Kidney epithelial cell (primary cell): ENCODE data around the gene DCLRE1B. TPM values are rescaled to one million over a fixed set of nuclear protein-coding genes. Genes with fewer than 3 reads are reported as not detected.

Experiments
- DNase-seq: peaks from one replicate; pipeline ENCODE4 v3.0.0-alpha.2; 2010; ENCODE audit warnings: low read depth
- H3K27me3 ChIP-seq: 2 replicates; pipeline ENCODE4 v1.6.0; 2011; ENCODE audit warnings: low read length; ENCODE audit not compliant: control insufficient read depth, insufficient read depth
- H3K36me3 ChIP-seq: 2 replicates; pipeline ENCODE4 v1.5.1; 2011; ENCODE audit warnings: low read length; ENCODE audit not compliant: control insufficient read depth, insufficient read depth
- H3K4me3 ChIP-seq: 2 replicates; pipeline ENCODE4 v1.5.1; 2011; ENCODE audit warnings: low read depth, mild to moderate bottlenecking, control low read depth, low read length
- total RNA-seq: library from RNA; depleted of rRNA; stranded (reverse); fragments of >200 nt; gene quantifications from 2 replicates; pipeline ENCODE4 v1.2.3, GENCODE V29; 2015
- TF ChIP-seq, protein P1 (sequence below): IDR thresholded peaks from 2 replicates; pipeline ENCODE4 v1.5.1; 2011; ENCODE audit warnings: mild to moderate bottlenecking, moderate library complexity, low read length, control low read depth, inconsistent platforms; ENCODE audit not compliant: insufficient read depth, poor library complexity, severe bottlenecking

The DCLRE1B gene
- total RNA-seq, 1 donor from 2014 or later, result 7.5 TPM

DNA sequence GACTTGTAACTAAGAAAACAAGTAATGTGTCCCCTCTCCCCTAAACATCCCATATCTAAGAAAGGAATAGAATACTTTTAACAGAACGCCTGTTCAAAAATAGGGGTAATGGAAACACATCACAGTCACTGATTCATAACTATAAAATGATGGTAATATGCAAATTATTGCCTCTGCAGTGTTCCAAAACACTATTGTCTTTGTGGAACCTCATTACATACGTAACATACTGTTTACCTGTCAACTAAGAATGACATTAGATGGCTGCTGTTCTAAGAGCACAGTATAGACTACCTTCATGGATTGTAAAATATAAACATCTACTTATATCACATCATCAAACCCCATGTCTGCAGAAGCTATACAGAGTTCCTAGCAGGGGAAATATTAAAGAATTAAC, 14.3 kb upstream of the DCLRE1B start:
- Histone ChIP-seq H3K36me3 (no peaks in the 10 kb centered on the region), H3K4me3 (no peak overlapping the region), H3K27me3 (no peaks in the 10 kb centered on the region)
- TF ChIP-seq, protein P1, sequence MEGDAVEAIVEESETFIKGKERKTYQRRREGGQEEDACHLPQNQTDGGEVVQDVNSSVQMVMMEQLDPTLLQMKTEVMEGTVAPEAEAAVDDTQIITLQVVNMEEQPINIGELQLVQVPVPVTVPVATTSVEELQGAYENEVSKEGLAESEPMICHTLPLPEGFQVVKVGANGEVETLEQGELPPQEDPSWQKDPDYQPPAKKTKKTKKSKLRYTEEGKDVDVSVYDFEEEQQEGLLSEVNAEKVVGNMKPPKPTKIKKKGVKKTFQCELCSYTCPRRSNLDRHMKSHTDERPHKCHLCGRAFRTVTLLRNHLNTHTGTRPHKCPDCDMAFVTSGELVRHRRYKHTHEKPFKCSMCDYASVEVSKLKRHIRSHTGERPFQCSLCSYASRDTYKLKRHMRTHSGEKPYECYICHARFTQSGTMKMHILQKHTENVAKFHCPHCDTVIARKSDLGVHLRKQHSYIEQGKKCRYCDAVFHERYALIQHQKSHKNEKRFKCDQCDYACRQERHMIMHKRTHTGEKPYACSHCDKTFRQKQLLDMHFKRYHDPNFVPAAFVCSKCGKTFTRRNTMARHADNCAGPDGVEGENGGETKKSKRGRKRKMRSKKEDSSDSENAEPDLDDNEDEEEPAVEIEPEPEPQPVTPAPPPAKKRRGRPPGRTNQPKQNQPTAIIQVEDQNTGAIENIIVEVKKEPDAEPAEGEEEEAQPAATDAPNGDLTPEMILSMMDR, result no peak
- no peak for DNase-seq

DNA sequence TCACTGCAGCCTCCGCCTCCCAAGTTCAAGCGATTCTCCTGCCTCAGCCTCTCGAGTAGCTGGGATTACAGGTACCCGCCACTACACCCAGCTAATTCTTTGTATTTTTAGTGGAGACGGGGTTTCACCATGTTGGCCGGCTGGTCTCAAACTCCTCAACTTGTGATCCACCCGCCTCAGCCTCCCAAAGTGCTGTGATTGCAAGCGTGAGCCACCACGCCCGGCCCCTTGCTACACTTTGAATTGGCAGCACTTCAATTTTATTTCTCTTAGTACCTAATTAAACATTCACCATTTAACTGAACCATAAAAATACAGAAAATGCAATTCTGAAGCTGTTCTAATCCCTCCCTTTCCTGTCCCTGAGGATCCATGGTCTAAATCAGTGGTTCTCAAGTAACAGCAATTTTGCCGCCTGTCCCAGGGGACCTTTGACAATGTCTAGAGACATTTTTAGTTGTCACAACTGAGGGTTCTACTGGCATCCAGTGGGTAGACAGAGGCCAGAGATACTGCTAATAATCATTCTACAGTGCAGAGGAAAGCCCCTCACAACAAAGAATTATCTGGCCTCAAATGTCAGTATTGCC, 13.4 kb upstream of the DCLRE1B start:
- Histone ChIP-seq H3K4me3 (no peak overlapping the region), H3K27me3 (no peaks in the 10 kb centered on the region), H3K36me3 (no peaks in the 10 kb centered on the region)
- DNase-seq, result no peak
- TF ChIP-seq, protein P1, result no peak

DNA sequence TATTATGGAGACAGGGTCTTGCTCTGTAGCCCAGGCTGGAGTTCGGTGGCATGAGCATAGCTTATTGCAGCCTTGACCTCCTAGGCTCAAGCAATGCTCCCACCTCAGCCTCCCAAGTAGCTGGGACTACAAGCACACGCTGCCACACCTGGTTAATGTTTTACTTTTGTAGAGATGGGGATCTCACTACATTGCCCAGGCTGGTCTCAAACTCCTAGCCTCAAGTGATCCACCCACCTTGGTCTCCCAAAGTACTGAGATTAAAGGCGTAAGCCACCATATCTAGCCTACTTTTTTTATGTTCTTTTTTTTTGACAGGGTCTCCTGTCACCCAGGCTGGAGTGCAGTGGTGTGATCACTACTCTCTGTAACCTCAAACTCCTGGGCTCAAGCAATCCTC, 11.9 kb upstream of the DCLRE1B start:
- no peaks in the 10 kb centered on the region for H3K27me3 ChIP-seq
- TF ChIP-seq, protein P1, result no peak
- no peak overlapping the region for H3K4me3 ChIP-seq
- no peaks in the 10 kb centered on the region for H3K36me3 ChIP-seq
- DNase-seq, result no peak

- TF ChIP-seq, protein P1, result no peak
- no peaks in the 10 kb centered on the region for H3K27me3 ChIP-seq
- H3K36me3 ChIP-seq, result no peaks in the 10 kb centered on the region
- no peak overlapping the region for H3K4me3 ChIP-seq
- DNase-seq, result no peak
These were observed 10.0 kb upstream of the DCLRE1B start for GRCh38 chr1:113895098-113895497.

DNA sequence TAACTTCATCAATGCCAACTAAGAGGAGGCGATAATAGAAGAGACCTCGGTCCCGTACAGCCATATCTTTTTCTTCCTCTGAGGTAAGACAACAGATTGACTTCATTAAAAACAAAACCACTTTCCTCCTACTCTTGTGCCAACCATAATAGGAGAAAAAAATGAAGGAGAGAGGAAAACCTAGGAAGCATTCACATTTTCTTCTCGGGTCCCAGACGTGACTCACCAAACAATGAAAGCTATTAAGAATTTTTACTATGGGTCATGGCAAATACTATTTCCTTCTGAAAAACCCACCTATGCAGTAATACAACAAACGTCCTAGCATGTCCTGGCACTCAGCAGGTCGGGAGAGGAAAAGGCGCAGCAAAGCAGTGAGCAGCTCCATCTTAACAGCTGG, 9.2 kb upstream of the DCLRE1B start:
- H3K4me3 ChIP-seq, result no peak overlapping the region
- TF ChIP-seq, protein P1, result no peak
- no peaks in the 10 kb centered on the region for H3K27me3 ChIP-seq
- DNase-seq, result no peak
- H3K36me3 ChIP-seq, result no peaks in the 10 kb centered on the region

GRCh38 chr1:113898241-113898814, 6.8 kb upstream of the DCLRE1B start:
- Histone ChIP-seq H3K27me3 (no peaks in the 10 kb centered on the region), H3K36me3 (no peaks in the 10 kb centered on the region)

More at GRCh38 chr1:113898241-113898814, 6.8 kb upstream of the DCLRE1B start:
- no peak for DNase-seq
- no peak overlapping the region for H3K4me3 ChIP-seq
- TF ChIP-seq, protein P1, result no peak
